Epithelial cell of proximal tubule (primary cell): ENCODE data around the gene CTNNA2. TPM values are rescaled to one million over a fixed set of nuclear protein-coding genes. Genes with fewer than 3 reads are reported as not detected.

Source experiments
- DNase-seq: peaks from one replicate; pipeline ENCODE4 v3.0.0-alpha.2; 2011; ENCODE audit warnings: low read depth
- H3K4me3 ChIP-seq: 2 replicates; pipeline ENCODE4 v1.5.1; 2011; ENCODE audit warnings: low read depth, mild to moderate bottlenecking, low read length
- total RNA-seq: library from RNA; depleted of rRNA; stranded (reverse); fragments of >200 nt; gene quantifications from 2 replicates; pipeline ENCODE4 v1.2.3, GENCODE V29; 2015
- TF ChIP-seq, protein P1 (sequence below): conservative IDR thresholded peaks from 2 replicates; pipeline ENCODE4 v1.5.1; 2012; ENCODE audit warnings: low read depth, mild to moderate bottlenecking, low read length

Gene CTNNA2
- total RNA-seq, 1 donor from 2014 or later, result 0.06 TPM

DNA sequence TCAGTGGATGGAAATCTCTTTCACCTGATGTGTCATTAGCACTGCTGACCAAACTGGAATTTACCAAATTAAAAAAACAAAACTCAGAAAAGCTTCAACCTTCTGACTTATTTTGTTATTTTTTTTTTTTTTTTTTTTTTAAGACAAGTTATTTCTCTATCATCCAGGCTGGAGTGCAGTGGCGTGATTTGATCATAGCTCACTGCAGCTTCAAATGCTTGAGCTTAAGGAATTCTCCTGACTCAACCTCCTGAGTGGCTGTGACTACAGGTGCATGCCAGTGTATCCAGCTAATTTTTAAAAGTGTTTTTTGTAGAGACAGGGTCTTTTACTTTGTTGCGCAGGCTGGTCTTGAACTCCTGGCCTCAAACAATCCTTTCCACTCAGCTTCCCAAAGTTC is 636.1 kb downstream of the CTNNA2 start:
- H3K4me3 ChIP-seq, result no peak overlapping the region
- TF ChIP-seq, protein P1, sequence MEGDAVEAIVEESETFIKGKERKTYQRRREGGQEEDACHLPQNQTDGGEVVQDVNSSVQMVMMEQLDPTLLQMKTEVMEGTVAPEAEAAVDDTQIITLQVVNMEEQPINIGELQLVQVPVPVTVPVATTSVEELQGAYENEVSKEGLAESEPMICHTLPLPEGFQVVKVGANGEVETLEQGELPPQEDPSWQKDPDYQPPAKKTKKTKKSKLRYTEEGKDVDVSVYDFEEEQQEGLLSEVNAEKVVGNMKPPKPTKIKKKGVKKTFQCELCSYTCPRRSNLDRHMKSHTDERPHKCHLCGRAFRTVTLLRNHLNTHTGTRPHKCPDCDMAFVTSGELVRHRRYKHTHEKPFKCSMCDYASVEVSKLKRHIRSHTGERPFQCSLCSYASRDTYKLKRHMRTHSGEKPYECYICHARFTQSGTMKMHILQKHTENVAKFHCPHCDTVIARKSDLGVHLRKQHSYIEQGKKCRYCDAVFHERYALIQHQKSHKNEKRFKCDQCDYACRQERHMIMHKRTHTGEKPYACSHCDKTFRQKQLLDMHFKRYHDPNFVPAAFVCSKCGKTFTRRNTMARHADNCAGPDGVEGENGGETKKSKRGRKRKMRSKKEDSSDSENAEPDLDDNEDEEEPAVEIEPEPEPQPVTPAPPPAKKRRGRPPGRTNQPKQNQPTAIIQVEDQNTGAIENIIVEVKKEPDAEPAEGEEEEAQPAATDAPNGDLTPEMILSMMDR, result no peak
- DNase-seq, result no peak

DNA sequence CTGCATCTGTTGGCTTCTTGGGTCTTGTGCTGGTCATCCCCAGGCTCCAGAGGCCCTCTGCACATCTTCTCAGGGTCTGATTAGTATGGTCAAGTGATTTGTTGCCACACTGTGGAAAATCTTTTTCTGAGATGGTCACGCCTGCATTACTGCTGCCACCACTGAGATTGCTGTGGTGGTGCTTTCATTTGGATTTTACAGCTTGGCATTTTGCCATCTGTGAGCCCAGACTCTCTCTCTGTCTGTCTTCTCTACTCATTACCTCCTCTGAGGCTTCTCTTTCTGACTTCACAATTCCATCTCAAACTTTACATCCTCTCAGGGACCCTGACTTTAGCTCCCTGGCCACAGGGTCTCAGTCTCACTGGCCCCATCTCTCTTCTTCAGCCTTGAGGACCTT is 637.1 kb downstream of the CTNNA2 start:
- no peak overlapping the region for H3K4me3 ChIP-seq
- TF ChIP-seq, protein P1, result no peak
- no peak for DNase-seq

DNA sequence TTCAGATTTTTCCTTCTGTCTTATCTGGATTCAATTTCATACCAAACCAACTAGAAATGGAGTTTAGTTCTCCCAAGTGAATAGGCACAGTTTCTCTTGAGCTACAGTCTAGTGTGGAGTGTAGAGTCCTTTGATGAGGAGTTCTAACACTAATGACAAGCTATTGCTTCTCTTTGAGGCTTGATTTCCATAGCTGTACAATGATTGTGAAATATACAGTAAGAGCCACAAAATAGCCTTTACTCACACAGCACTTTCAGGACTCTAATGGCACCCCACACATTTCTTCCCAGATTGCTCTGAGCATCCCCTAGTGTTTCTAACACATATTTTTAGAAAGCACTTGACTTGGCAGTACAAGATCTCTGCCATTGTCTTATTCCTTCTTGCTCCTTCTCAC is 638.4 kb downstream of the CTNNA2 start:
- DNase-seq, result no peak
- TF ChIP-seq, protein P1, result no peak
- H3K4me3 ChIP-seq, result no peak overlapping the region

- TF ChIP-seq, protein P1, result no peak
- H3K4me3 ChIP-seq, result no peak overlapping the region
- DNase-seq, result no peak
These were observed 638.8 kb downstream of the CTNNA2 start for GRCh38 chr2:80151651-80152050.

DNA sequence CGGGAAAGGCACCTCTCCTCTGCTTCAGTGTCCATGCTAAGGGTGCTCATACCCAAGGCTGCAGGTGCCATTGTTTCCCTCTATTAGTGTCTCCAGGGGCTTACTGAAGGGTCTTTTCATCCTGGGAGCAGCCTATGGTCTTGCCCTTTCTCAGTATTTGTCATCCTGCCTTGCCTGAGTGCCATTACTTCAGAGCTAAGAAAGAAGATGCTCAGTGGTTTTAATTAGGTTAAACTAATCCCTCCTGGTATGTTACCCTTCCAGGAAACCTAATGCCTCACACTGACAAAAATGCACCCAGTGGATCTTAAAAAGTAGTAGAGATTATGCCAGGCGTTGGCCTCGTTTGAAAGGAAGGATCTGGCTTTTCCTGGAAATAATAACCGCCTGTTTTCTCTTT is 640.3 kb downstream of the CTNNA2 start:
- no peak overlapping the region for H3K4me3 ChIP-seq
- DNase-seq, result no peak
- TF ChIP-seq, protein P1, result no peak

GRCh38 chr2:80153768-80154167 is 640.9 kb downstream of the CTNNA2 start:
- no peak for DNase-seq
- no peak overlapping the region for H3K4me3 ChIP-seq
- TF ChIP-seq, protein P1, result no peak

GRCh38 chr2:80154231-80154915 is 641.5 kb downstream of the CTNNA2 start:
- DNase-seq, result no peak
- H3K4me3 ChIP-seq, result no peak overlapping the region
- TF ChIP-seq, protein P1, result no peak
